Measurements from ENCODE around the gene CAMTA1. TPM values are rescaled to one million over a fixed set of nuclear protein-coding genes. Genes with fewer than 3 reads are reported as not detected.

The CAMTA1 gene
- polyA plus RNA-seq, 1 donor from 2014 or later, result 162 TPM

DNA sequence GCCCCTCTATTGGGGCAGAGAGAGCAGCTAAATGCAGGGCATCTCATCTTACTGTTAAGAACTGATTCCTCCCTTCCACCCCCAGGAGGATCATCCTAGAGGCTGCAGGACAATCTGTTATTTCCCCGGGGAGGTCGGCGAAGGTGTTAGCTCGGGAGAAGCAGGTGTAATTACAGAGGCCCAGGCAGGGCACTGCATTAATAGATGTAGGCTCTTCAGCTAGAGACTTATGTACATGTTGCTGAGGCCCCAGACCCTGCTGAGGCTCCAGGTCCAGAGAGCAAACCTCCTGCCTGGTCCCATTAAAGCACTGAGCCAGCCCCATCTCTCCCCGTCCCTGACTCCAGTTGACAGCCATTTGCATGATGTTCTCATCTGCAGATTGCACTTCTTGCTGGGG lies 665.6 kb downstream of the CAMTA1 start:
- Histone ChIP-seq H3F3A (ENCODE audit: insufficient read depth, low read length, poor library complexity, severe bottlenecking) (no peaks in the 10 kb centered on the region), H3K79me2 (replicated peaks; ENCODE audit: insufficient read depth, low read length) (no peaks in the 10 kb centered on the region), H3K4me3 (ENCODE audit: low read length) (peak overlapping the region; percentile 10), H2AFZ (ENCODE audit: low read depth, low read length) (no peak overlapping the region), H3K9me3 (ENCODE audit: low read length) (no peaks in the 10 kb centered on the region), H4K20me1 (ENCODE audit: insufficient read depth) (no peaks in the 10 kb centered on the region), H3K27me3 (ENCODE audit: insufficient read depth, low read depth, low read length) (no peaks in the 10 kb centered on the region), H3K9me2 (ENCODE audit: insufficient read depth, low read length) (no peaks in the 10 kb centered on the region), H3K4me2 (ENCODE audit: low read length) (peak overlapping the region; percentile 19), H3K36me3 (ENCODE audit: insufficient read depth, low read length) (no peaks in the 10 kb centered on the region), H3K9ac (ENCODE audit: low read length) (peak overlapping the region; percentile 26), H3K27ac (ENCODE audit: low read length) (peak overlapping the region; percentile 39)
- TF ChIP-seq EZH2 (IDR thresholded peaks at IDR 0.05; ENCODE audit: borderline replicate concordance, insufficient read depth, low read length, poor library complexity, severe bottlenecking) (no peak), SMC3 (conservative IDR thresholded peaks at IDR 0.05; ENCODE audit: poor library complexity) (peak; percentile 15)

DNA sequence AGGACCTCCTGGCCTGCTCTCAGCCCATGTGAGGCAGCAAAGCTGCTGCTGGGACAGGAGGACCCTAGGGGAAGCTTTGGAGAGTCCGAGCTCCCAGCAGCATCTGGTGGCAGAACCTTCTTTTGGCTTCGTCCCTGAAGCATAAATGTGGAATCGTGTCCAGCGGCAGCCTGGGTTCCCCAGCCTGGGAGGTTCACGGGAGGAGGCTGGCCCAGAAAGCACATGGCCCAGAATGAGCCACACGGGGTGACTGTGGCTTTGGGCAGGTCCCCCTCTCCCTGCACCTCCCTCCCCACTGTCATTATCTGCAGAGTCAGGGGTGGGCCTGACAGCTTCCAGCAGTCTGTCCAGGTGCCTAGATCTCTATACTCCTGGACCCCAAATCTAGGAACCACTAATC lies 667.8 kb downstream of the CAMTA1 start:
- Histone ChIP-seq H3K27me3 (ENCODE audit: insufficient read depth, low read depth, low read length) (no peaks in the 10 kb centered on the region), H4K20me1 (ENCODE audit: insufficient read depth) (no peaks in the 10 kb centered on the region), H3K79me2 (replicated peaks; ENCODE audit: insufficient read depth, low read length) (no peaks in the 10 kb centered on the region), H3K4me2 (ENCODE audit: low read length) (no peak overlapping the region), H3K27ac (ENCODE audit: low read length) (no peak overlapping the region), H3K9me3 (ENCODE audit: low read length) (no peaks in the 10 kb centered on the region), H3K9ac (ENCODE audit: low read length) (no peak overlapping the region), H3K4me3 (ENCODE audit: low read length) (no peak overlapping the region), H2AFZ (ENCODE audit: low read depth, low read length) (no peak overlapping the region), H3K36me3 (ENCODE audit: insufficient read depth, low read length) (no peaks in the 10 kb centered on the region), H3K9me2 (ENCODE audit: insufficient read depth, low read length) (no peaks in the 10 kb centered on the region), H3F3A (ENCODE audit: insufficient read depth, low read length, poor library complexity, severe bottlenecking) (no peaks in the 10 kb centered on the region)
- TF ChIP-seq POLR2AphosphoS5 (IDR thresholded peaks at IDR 0.05) (no peak), EP300 (conservative IDR thresholded peaks at IDR 0.05; ENCODE audit: poor library complexity, severe bottlenecking) (no peak), MXI1 (conservative IDR thresholded peaks at IDR 0.05; ENCODE audit: poor library complexity, severe bottlenecking) (no peak), TAF1 (IDR thresholded peaks at IDR 0.05; ENCODE audit: low read depth) (no peak), EZH2 (IDR thresholded peaks at IDR 0.05; ENCODE audit: borderline replicate concordance, insufficient read depth, low read length, poor library complexity, severe bottlenecking) (no peak), SMC3 (conservative IDR thresholded peaks at IDR 0.05; ENCODE audit: poor library complexity) (no peak), RAD21 (conservative IDR thresholded peaks at IDR 0.05) (no peak)
- TF ChIP-seq, protein P1, sequence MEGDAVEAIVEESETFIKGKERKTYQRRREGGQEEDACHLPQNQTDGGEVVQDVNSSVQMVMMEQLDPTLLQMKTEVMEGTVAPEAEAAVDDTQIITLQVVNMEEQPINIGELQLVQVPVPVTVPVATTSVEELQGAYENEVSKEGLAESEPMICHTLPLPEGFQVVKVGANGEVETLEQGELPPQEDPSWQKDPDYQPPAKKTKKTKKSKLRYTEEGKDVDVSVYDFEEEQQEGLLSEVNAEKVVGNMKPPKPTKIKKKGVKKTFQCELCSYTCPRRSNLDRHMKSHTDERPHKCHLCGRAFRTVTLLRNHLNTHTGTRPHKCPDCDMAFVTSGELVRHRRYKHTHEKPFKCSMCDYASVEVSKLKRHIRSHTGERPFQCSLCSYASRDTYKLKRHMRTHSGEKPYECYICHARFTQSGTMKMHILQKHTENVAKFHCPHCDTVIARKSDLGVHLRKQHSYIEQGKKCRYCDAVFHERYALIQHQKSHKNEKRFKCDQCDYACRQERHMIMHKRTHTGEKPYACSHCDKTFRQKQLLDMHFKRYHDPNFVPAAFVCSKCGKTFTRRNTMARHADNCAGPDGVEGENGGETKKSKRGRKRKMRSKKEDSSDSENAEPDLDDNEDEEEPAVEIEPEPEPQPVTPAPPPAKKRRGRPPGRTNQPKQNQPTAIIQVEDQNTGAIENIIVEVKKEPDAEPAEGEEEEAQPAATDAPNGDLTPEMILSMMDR (IDR thresholded peaks at IDR 0.05; ENCODE audit: poor library complexity, severe bottlenecking), result no peak
- TF ChIP-seq, protein P2, sequence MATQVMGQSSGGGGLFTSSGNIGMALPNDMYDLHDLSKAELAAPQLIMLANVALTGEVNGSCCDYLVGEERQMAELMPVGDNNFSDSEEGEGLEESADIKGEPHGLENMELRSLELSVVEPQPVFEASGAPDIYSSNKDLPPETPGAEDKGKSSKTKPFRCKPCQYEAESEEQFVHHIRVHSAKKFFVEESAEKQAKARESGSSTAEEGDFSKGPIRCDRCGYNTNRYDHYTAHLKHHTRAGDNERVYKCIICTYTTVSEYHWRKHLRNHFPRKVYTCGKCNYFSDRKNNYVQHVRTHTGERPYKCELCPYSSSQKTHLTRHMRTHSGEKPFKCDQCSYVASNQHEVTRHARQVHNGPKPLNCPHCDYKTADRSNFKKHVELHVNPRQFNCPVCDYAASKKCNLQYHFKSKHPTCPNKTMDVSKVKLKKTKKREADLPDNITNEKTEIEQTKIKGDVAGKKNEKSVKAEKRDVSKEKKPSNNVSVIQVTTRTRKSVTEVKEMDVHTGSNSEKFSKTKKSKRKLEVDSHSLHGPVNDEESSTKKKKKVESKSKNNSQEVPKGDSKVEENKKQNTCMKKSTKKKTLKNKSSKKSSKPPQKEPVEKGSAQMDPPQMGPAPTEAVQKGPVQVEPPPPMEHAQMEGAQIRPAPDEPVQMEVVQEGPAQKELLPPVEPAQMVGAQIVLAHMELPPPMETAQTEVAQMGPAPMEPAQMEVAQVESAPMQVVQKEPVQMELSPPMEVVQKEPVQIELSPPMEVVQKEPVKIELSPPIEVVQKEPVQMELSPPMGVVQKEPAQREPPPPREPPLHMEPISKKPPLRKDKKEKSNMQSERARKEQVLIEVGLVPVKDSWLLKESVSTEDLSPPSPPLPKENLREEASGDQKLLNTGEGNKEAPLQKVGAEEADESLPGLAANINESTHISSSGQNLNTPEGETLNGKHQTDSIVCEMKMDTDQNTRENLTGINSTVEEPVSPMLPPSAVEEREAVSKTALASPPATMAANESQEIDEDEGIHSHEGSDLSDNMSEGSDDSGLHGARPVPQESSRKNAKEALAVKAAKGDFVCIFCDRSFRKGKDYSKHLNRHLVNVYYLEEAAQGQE (IDR thresholded peaks at IDR 0.05; ENCODE audit: borderline replicate concordance), result no peak

All from neural cell (in vitro differentiated cells).